Testis (tissue), 2 donors: ENCODE results near the gene BNC1.

ENCODE experiments used
- POLR2A ChIP-seq: fragments of 450-650 bp; IDR thresholded peaks from one replicate; pipeline ENCODE4 v1.6.1; 2017; ENCODE audit warnings: antibody characterized with exemption, mild to moderate bottlenecking, moderate library complexity
- TF ChIP-seq, protein P1 (sequence below), 3 experiments: fragments of 450-650 bp in 2 of 3; fragments of 200-600 bp in 1 of 3; sonication (generic) in 1 of 3; IDR thresholded peaks; one replicate each; pipeline ENCODE4 v1.5.1; 2016 to 2019; ENCODE audit warnings: antibody characterized with exemption in 3 of 3, mild to moderate bottlenecking in 2 of 3, moderate library complexity in 1 of 3

DNA sequence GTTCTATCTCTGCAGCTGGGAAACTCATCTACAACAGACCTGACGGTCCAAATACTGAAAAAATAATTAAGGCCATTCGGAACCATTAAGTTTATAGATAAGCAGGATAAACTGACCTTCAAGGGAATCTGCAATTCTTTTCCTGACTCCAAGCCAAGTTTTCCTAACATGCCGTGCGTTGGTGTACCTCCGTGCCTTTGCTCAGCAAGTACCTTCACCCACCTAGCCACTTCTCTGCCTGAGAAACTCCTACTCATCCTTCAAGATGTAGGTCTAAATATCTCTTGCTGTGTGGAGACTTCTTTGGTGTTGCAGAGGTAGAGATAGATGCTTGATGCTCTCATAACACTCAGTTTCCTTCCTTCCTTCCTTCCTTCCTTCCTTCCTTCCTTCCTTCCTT is 24.2 kb upstream of the BNC1 start:
- no peak for TF ChIP-seq POLR2A
- TF ChIP-seq, protein P1, sequence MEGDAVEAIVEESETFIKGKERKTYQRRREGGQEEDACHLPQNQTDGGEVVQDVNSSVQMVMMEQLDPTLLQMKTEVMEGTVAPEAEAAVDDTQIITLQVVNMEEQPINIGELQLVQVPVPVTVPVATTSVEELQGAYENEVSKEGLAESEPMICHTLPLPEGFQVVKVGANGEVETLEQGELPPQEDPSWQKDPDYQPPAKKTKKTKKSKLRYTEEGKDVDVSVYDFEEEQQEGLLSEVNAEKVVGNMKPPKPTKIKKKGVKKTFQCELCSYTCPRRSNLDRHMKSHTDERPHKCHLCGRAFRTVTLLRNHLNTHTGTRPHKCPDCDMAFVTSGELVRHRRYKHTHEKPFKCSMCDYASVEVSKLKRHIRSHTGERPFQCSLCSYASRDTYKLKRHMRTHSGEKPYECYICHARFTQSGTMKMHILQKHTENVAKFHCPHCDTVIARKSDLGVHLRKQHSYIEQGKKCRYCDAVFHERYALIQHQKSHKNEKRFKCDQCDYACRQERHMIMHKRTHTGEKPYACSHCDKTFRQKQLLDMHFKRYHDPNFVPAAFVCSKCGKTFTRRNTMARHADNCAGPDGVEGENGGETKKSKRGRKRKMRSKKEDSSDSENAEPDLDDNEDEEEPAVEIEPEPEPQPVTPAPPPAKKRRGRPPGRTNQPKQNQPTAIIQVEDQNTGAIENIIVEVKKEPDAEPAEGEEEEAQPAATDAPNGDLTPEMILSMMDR (IDR thresholded peaks at IDR 0.05) = no peak
